ENCODE measurements around the gene CCR6.
"Not testable (repeated sequence)": the region's sequence is repeated elsewhere in the genome, so short reads cannot be mapped to it uniquely, and the experiment has no call there.

CCR6 gene

GRCh38 chr6:167146977-167147376 lies 24.1 kb downstream of the CCR6 start:
- DNase-seq: no peak

GRCh38 chr6:167148021-167148420 lies 25.1 kb downstream of the CCR6 start:
- DNase-seq: no peak

GRCh38 chr6:167148997-167149396 lies 26.1 kb downstream of the CCR6 start:
- no peak for DNase-seq

- no peak for DNase-seq
Observed at GRCh38 chr6:167150941-167151549, 28.1 kb downstream of the CCR6 start.

GRCh38 chr6:167151648-167152047 lies 28.8 kb downstream of the CCR6 start:
- no peak for DNase-seq

- no peak for DNase-seq
Observed at GRCh38 chr6:167152862-167153261, 30.0 kb downstream of the CCR6 start.

GRCh38 chr6:167153521-167153959 lies 30.6 kb downstream of the CCR6 start:
- no peak for DNase-seq

GRCh38 chr6:167154291-167154690 lies 31.4 kb downstream of the CCR6 start:
- DNase-seq: no peak

GRCh38 chr6:167154895-167155294 lies 32.0 kb downstream of the CCR6 start:
- DNase-seq: no peak

- no peak for DNase-seq
Observed at GRCh38 chr6:167157414-167157813, 34.5 kb downstream of the CCR6 start.

- no peak for DNase-seq
Observed at GRCh38 chr6:167157863-167158262, 35.0 kb downstream of the CCR6 start, which contains the start of gene GPR31. GPR31 (minus strand) TSS chr6:167157980; CDS start chr6:167157831, 149 bp downstream.

- no peak for DNase-seq
Observed at GRCh38 chr6:167161851-167162467, 39.1 kb downstream of the CCR6 start.

GRCh38 chr6:167162591-167162990 lies 39.7 kb downstream of the CCR6 start:
- no peak for DNase-seq

- no peak for DNase-seq
Observed at GRCh38 chr6:167163476-167164011, 40.6 kb downstream of the CCR6 start.

- no peak for DNase-seq
Observed at GRCh38 chr6:167164261-167164660, 41.4 kb downstream of the CCR6 start.

GRCh38 chr6:167165858-167166471 lies 43.1 kb downstream of the CCR6 start:
- DNase-seq: no peak

GRCh38 chr6:167167699-167168098 lies 44.8 kb downstream of the CCR6 start:
- not testable (repeated sequence) for DNase-seq

- DNase-seq: not testable (repeated sequence)
Observed at GRCh38 chr6:167168296-167168695, 45.4 kb downstream of the CCR6 start.

GRCh38 chr6:167169867-167170266 lies 47.0 kb downstream of the CCR6 start:
- not testable (repeated sequence) for DNase-seq

GRCh38 chr6:167171300-167171699 lies 48.4 kb downstream of the CCR6 start:
- DNase-seq: not testable (repeated sequence)

- not testable (repeated sequence) for DNase-seq
Observed at GRCh38 chr6:167172011-167172410, 49.1 kb downstream of the CCR6 start.

GRCh38 chr6:167177271-167177670 lies 54.4 kb downstream of the CCR6 start:
- not testable (repeated sequence) for DNase-seq

GRCh38 chr6:167178896-167179655 lies 56.2 kb downstream of the CCR6 start:
- DNase-seq: not testable (repeated sequence)

All from NCI-H82 (cell line).